ENCODE measurements around the gene AMPD3. TPM values are rescaled to one million over a fixed set of nuclear protein-coding genes. Genes with fewer than 3 reads are reported as not detected.

AMPD3 gene
- total RNA-seq, 4 donors from 2014 or later = 7.7 to 18.4 (median 9.8) TPM

DNA sequence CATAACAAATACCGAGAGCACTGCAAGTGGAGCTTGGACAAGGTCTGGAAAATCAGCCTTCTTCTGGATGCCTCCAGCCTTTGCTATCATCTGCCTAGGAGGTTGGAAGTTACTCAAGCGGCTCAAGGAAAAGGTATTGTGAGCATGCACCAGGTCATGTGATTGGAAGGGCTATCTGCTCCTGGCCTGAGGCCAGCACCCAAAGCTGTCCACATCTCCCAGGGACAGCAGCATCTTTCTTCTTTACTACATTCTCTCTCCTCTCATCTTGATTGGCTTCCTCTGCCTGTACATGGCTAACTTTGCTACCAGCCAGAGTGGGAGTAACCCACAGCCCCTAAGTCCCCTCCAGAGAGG is 44.2 kb upstream of the AMPD3 start:
- TF ChIP-seq, protein P1, sequence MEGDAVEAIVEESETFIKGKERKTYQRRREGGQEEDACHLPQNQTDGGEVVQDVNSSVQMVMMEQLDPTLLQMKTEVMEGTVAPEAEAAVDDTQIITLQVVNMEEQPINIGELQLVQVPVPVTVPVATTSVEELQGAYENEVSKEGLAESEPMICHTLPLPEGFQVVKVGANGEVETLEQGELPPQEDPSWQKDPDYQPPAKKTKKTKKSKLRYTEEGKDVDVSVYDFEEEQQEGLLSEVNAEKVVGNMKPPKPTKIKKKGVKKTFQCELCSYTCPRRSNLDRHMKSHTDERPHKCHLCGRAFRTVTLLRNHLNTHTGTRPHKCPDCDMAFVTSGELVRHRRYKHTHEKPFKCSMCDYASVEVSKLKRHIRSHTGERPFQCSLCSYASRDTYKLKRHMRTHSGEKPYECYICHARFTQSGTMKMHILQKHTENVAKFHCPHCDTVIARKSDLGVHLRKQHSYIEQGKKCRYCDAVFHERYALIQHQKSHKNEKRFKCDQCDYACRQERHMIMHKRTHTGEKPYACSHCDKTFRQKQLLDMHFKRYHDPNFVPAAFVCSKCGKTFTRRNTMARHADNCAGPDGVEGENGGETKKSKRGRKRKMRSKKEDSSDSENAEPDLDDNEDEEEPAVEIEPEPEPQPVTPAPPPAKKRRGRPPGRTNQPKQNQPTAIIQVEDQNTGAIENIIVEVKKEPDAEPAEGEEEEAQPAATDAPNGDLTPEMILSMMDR (IDR thresholded peaks at IDR 0.05; ENCODE audit: low read depth) = no peak

DNA sequence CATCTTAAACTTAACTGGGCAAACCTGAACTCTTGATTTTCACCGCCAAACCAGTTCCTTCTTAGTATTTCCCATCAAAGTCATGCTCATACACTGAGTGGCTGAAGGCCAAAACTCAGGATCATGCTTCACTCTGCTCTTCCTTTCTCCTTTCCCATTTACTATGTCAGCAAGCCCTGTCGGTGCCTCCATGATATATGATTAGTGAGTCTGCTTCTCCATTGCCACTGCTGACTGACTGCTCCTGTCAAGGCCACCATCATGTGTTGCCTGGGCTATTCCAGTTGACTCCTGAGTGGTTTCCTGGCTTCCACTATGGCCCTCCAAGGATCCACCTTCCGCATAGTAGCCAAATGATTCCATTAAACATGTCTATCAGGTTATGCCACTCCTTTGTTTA is 42.8 kb upstream of the AMPD3 start:
- TF ChIP-seq, protein P1 (IDR thresholded peaks at IDR 0.05; ENCODE audit: low read depth) = no peak

DNA sequence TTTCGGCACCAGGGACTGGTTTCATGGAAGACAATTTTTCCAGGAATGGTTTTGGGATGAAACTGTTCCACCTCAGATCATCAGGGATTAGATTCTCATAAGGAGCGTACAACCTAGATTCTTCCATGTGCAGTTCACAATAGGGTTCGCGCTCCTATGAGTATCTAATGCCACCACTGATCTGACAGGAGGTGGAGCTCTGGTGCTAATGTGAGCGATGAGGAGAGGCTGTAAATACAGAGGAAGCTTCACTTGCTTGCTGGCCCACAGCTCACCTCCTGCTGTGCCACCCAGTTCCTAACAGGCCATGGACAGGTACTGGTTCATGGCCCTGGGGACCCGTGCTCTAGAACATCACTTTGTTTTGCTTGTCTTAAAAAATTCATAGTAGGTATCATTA is 41.8 kb upstream of the AMPD3 start:
- TF ChIP-seq, protein P1 (IDR thresholded peaks at IDR 0.05; ENCODE audit: low read depth) = no peak

DNA sequence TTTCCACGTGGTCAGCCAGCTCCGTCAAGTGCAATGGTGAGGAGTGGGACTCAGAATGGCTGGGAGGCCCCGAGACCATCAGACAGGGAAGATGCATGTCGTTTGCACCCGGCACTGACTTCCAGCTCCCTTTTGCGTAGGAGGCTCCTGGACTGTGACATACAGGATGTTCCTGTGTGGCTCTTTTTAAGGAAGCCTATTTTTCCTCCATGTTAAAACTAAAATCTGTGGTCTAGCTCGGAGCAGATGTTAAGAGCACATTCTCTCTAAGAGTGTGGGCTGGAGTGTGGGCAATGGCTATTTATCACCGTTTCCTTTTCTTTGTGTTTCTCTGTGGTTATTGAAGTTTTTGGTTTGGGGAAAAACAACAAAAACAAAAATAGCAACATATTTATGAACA is 40.9 kb upstream of the AMPD3 start:
- TF ChIP-seq, protein P1 (IDR thresholded peaks at IDR 0.05; ENCODE audit: low read depth) = no peak

DNA sequence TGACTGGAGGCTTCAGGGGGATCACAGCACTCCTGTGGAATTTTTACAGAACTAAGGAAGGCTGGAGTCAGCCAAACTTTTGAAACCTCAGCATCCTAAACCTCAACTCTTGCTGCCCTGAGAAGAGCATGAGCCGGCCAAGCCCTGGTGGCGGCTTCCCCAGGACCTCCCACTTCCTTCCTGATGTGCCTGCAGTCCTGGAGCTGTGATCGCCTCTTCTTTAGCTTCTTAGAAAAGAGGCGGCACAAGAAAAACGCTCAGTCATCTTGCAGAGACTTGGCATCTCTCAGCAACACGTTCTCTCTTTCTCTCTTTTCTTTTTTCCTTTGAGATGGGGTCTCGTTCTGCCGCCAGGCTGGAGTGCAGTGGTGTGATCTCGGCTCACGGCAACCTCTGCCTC is 40.4 kb upstream of the AMPD3 start:
- TF ChIP-seq, protein P1 (IDR thresholded peaks at IDR 0.05; ENCODE audit: low read depth) = no peak

DNA sequence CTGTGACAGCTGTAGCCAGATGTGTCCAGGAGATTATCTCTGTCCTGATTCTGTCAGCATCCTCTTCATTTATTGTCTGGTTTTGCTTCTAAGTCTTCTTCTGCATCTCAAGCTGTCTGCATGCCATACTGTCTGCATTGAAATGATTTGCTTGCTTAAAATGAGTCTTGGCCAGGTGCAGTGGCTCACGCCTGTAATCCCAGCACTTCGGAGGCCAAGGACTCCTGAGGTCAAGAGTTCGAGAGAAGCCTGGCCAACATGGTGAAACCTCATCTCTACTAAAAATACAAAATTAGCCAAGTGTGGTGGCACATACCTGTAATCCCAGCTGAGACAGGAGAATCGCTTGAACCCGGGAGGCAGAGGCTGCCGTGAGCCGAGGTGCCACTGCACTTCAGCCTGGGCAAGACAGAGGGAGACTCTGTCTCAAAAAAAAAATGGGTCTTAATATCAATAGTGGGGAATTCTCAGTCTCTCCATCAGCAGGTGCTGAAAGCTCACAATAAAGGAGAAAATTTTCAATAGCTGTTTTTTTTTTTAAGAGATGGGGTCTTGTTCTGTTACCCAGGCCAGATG is 39.2 kb upstream of the AMPD3 start:
- TF ChIP-seq, protein P1 (IDR thresholded peaks at IDR 0.05; ENCODE audit: low read depth) = no peak

DNA sequence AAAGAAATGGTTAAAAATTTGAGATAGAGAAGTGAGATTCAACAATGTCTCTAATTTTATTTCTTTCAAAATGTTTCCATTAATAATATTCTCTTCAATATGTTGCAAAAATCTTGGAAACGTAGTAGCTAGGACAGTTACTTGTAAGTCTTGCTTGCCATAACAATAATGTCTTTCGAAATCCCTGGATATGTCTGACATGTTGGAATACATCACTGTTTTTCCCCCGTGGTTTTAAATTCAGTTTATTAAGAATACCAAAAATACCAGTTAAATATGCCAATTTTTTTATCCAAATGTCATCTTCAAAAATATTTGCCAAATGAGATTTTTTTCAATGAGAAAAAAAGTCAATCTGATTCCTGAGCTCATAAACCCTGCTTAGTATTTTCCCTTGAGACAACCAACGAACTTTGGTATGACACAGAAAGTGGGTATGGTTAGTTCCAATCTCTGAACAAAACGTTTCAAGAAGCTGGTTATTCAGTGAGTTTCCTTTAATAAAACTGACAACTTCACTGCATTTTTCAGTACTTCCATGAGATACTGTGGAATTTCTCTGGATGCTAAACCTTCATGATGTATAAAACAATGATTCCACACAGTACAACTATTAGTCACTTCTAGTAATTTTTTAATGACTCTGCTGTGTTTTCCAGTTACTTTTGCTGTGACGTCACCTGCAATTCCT is 36.7 kb upstream of the AMPD3 start:
- TF ChIP-seq, protein P1 (IDR thresholded peaks at IDR 0.05; ENCODE audit: low read depth) = no peak
